A549 (cell line): Measurements from ENCODE around the gene EEFSEC. TPM values are rescaled to one million over a fixed set of nuclear protein-coding genes. Genes with fewer than 3 reads are reported as not detected.

Experiments
- ATAC-seq, 2 experiments: fragments of 200-7000 bp in 1 of 2; fragments of >200 bp in 1 of 2; cut with Nextera tagmentation in 1 of 2; cut with Tn5 transposase in 1 of 2; 3 replicates each; pipeline versions ENCODE4 v1.8.0 to v1.9.1; 2018 to 2020; ENCODE audit warnings: mild to moderate bottlenecking in 1 of 2, moderate library complexity in 1 of 2
- CTCF ChIA-PET: fragments of 300-600 bp; sonication (Branson Sonifier 250); formaldehyde crosslinking; extraction: SDS; loops from one replicate; lab custom pipeline; 2021; ENCODE audit warnings: antibody characterized with exemption, inconsistent platforms; lab: Yijun Ruan, JAX
- POLR2A ChIA-PET: fragments of 350-600 bp; formaldehyde crosslinking; extraction: SDS; loops from one replicate; lab custom pipeline; 2021; ENCODE audit warnings: antibody characterized with exemption, inconsistent platforms; lab: Yijun Ruan, JAX
- DNase-seq, 2 experiments: peaks; one replicate each; pipeline versions ENCODE4 v3.0.0 to v3.0.0-alpha.2; 2011 to 2016; ENCODE audit warnings: low read depth in 1 of 2, low spot score in 1 of 2
- FAIRE-seq: peaks from 2 replicates; lab custom pipeline; 2011; peaks lifted over from hg19 to GRCh38; lab: Jason Lieb, UNC
- H3K27ac ChIP-seq, 2 experiments: fragments of >200 bp; sonication (Bioruptor Twin); formaldehyde crosslinking; 3 replicates each; pipeline ENCODE4 v1.5.1; 2016 to 2017
- H3K4me1 ChIP-seq: fragments of >200 bp; sonication (Bioruptor Twin); formaldehyde crosslinking; 3 replicates; pipeline ENCODE4 v1.6.1; 2016
- H3K4me2 ChIP-seq: fragments of >200 bp; sonication (Bioruptor Twin); formaldehyde crosslinking; 3 replicates; pipeline ENCODE4 v1.6.1; 2016
- H3K4me3 ChIP-seq: fragments of >200 bp; sonication (Bioruptor Twin); formaldehyde crosslinking; 3 replicates; pipeline ENCODE4 v1.5.1; 2016
- H3K9me3 ChIP-seq: fragments of >200 bp; sonication (Bioruptor Twin); formaldehyde crosslinking; 3 replicates; pipeline ENCODE4 v1.6.1; 2016
- BHLHE40 ChIP-seq: IDR thresholded peaks from 2 replicates; pipeline ENCODE4 v1.6.1; 2012; ENCODE audit warnings: low read depth, low read length, inconsistent platforms
- CBX8 ChIP-seq: fragments of 200-600 bp; sonication (generic); IDR thresholded peaks from 2 replicates; pipeline ENCODE4 v1.6.1; 2016
- CHD2 ChIP-seq: fragments of 150-350 bp; IDR thresholded peaks from 2 replicates; pipeline ENCODE4 v1.6.1; 2014; ENCODE audit warnings: low read length; ENCODE audit not compliant: partially characterized antibody
- EHF ChIP-seq: fragments of 250-450 bp; sonication (Bioruptor Pico); IDR thresholded peaks from 2 replicates; pipeline ENCODE4 v1.5.0; 2020; ENCODE audit warnings: mild to moderate bottlenecking
- EHMT2 ChIP-seq: fragments of 200-600 bp; sonication (generic); IDR thresholded peaks from 2 replicates; pipeline ENCODE4 v1.6.1; 2016; ENCODE audit warnings: antibody characterized with exemption, low read depth, mild to moderate bottlenecking, moderate library complexity
- FOSL2 ChIP-seq, 2 experiments: fragments of 450-650 bp in 1 of 2; fragments of >200 bp in 1 of 2; sonication (Bioruptor Twin) in 1 of 2; formaldehyde crosslinking; IDR thresholded peaks; 2 replicates each; pipeline versions ENCODE4 v1.5.0 to v1.6.1; 2016 to 2020; ENCODE audit warnings: mild to moderate bottlenecking in 1 of 2, moderate library complexity in 1 of 2
- FOXS1 ChIP-seq: fragments of 250-450 bp; sonication (Bioruptor Pico); IDR thresholded peaks from 2 replicates; pipeline ENCODE4 v1.5.0; 2020; ENCODE audit warnings: mild to moderate bottlenecking, moderate library complexity
- GATA3 ChIP-seq: IDR thresholded peaks from 2 replicates; pipeline ENCODE4 v1.6.1; 2012; ENCODE audit warnings: borderline replicate concordance
- HOXB5 ChIP-seq: fragments of 250-450 bp; sonication (Bioruptor Pico); IDR thresholded peaks from 2 replicates; pipeline ENCODE4 v1.5.0; 2020; ENCODE audit warnings: mild to moderate bottlenecking, moderate library complexity
- KDM5A ChIP-seq: fragments of 200-600 bp; sonication (generic); IDR thresholded peaks from 2 replicates; pipeline ENCODE4 v1.6.1; 2016; ENCODE audit warnings: antibody characterized with exemption, mild to moderate bottlenecking
- MYC ChIP-seq: IDR thresholded peaks from 2 replicates; pipeline ENCODE4 v1.6.1; 2012; ENCODE audit warnings: mild to moderate bottlenecking, inconsistent platforms, low read length, improper control_type of control experiment, borderline replicate concordance
- NPAS2 ChIP-seq: fragments of 250-450 bp; sonication (Bioruptor Pico); IDR thresholded peaks from 2 replicates; pipeline ENCODE4 v1.8.0; 2022; ENCODE audit warnings: mild to moderate bottlenecking, moderate library complexity, borderline replicate concordance
- NR3C1 ChIP-seq: fragments of >200 bp; sonication (Bioruptor Twin); formaldehyde crosslinking; IDR thresholded peaks from 3 replicates; pipeline ENCODE4 v1.6.1; 2017
- PHF8 ChIP-seq: fragments of 200-600 bp; sonication (generic); IDR thresholded peaks from 2 replicates; pipeline ENCODE4 v1.6.1; 2016; ENCODE audit warnings: low read depth, mild to moderate bottlenecking, antibody characterized with exemption, moderate library complexity, borderline replicate concordance
- POLR2AphosphoS2 ChIP-seq: conservative IDR thresholded peaks from 2 replicates; pipeline ENCODE4 v1.6.1; 2012; ENCODE audit warnings: low read length, improper control_type of control experiment, inconsistent platforms
- RAD21 ChIP-seq, 2 experiments: fragments of >200 bp in 1 of 2; sonication (Bioruptor Twin) in 1 of 2; formaldehyde crosslinking in 1 of 2; IDR thresholded peaks in 1 of 2; conservative IDR thresholded peaks in 1 of 2; 2 replicates in 1 of 2; 3 replicates in 1 of 2; pipeline ENCODE4 v1.6.1; 2012 to 2018; ENCODE audit warnings: inconsistent platforms in 1 of 2
- RARB ChIP-seq: fragments of 250-450 bp; sonication (Bioruptor Pico); IDR thresholded peaks from 2 replicates; pipeline ENCODE4 v1.8.0; 2021; ENCODE audit warnings: mild to moderate bottlenecking, moderate library complexity
- RCOR1 ChIP-seq: fragments of 150-350 bp; IDR thresholded peaks from 2 replicates; pipeline ENCODE4 v1.6.1; 2014; ENCODE audit warnings: antibody characterized with exemption, low read length, low read depth
- SREBF2 ChIP-seq: fragments of 450-650 bp; IDR thresholded peaks from 2 replicates; pipeline ENCODE4 v1.6.1; 2014; ENCODE audit warnings: mild to moderate bottlenecking, moderate library complexity
- TFCP2L1 ChIP-seq: fragments of 250-450 bp; sonication (Bioruptor Pico); IDR thresholded peaks from 2 replicates; pipeline ENCODE4 v1.5.0; 2021; ENCODE audit warnings: mild to moderate bottlenecking
- TP53 ChIP-seq: fragments of 250-450 bp; sonication (Bioruptor Pico); IDR thresholded peaks from 2 replicates; pipeline ENCODE4 v1.5.0; 2021; ENCODE audit warnings: mild to moderate bottlenecking, moderate library complexity
- ZC3H11A ChIP-seq: fragments of 450-650 bp; IDR thresholded peaks from 2 replicates; pipeline ENCODE4 v1.6.1; 2014; ENCODE audit warnings: antibody characterized with exemption, mild to moderate bottlenecking
- ZFP36 ChIP-seq: fragments of 450-650 bp; IDR thresholded peaks from 2 replicates; pipeline ENCODE4 v1.6.1; 2014; ENCODE audit warnings: borderline replicate concordance; ENCODE audit not compliant: partially characterized antibody
- ZNF302 ChIP-seq: fragments of 250-450 bp; sonication (Bioruptor Pico); IDR thresholded peaks from 2 replicates; pipeline ENCODE4 v1.9.0; 2021; ENCODE audit warnings: inconsistent platforms, mild to moderate bottlenecking, moderate library complexity
- WGBS: methylation state at CpG from one replicate; pipeline ENCODE4 v1.1.6; 2017; ENCODE audit errors: missing lambda C conversion rate; 5-methylcytosine and 5-hydroxymethylcytosine counted together
- polyA plus RNA-seq, 4 experiments: library from polyadenylated mRNA; depleted of rRNA in 3 of 4; stranded (reverse); fragments of >200 nt; fragmentation: RNase III in 1 of 4; extraction: RNeasy Plus Mini Kit Qiagen cat#74134 plus additional on column Dnase treatment in 1 of 4; gene quantifications; 2 replicates in 3 of 4; 3 replicates in 1 of 4; pipeline ENCODE4 v1.2.3, GENCODE V29; 2011 to 2017
- TF ChIP-seq, protein P1 (sequence below): fragments of 150-350 bp; IDR thresholded peaks from 2 replicates; pipeline ENCODE4 v1.6.1; 2014; ENCODE audit warnings: low read depth, mild to moderate bottlenecking, low read length
- TF ChIP-seq, protein P2 (sequence below): IDR thresholded peaks from 2 replicates; pipeline ENCODE4 v1.6.1; 2012
- TF ChIP-seq, protein P3 (sequence below): IDR thresholded peaks from 2 replicates; pipeline ENCODE4 v1.6.1; 2012; ENCODE audit warnings: low read depth, borderline replicate concordance
- TF ChIP-seq, protein P4 (sequence below): fragments of 250-450 bp; sonication (Bioruptor Pico); IDR thresholded peaks from 2 replicates; pipeline ENCODE4 v1.5.0; 2020; ENCODE audit warnings: low read depth, mild to moderate bottlenecking, moderate library complexity
- TF ChIP-seq, protein P5 (sequence below): fragments of >200 bp; sonication (Bioruptor Twin); formaldehyde crosslinking; IDR thresholded peaks from 3 replicates; pipeline ENCODE4 v1.5.1; 2016
- TF ChIP-seq, protein P6 (sequence below): fragments of 450-650 bp; IDR thresholded peaks from 2 replicates; pipeline ENCODE4 v1.6.1; 2014; ENCODE audit warnings: antibody characterized with exemption

Gene EEFSEC
- polyA plus RNA-seq, 2 of the 4 experiments (the other 2 are of a cell fraction): 6.9 to 7.3 TPM

DNA sequence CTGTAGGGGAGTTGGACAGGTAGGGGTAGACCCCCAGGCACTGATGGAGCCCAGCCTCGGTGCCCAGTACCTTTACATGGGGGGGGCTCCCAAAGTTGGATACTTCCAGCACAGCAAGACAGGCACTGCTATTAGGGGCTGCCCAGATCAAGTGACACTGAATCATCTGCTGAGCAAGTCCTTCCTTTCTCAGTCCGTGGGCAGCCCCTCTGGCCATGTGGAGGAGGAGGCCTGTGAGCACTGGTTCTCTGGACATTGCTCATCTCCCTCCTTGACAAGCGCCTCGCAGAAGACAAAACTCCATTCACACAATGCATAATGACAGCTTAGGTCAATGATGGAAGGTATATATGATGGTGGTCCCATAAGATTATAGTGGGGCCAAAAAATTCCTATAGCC lies 35.7 kb downstream of the EEFSEC start:
- Histone ChIP-seq H3K4me2 (no peak overlapping the region), H3K4me1 (peaks cover 5% of the 10 kb centered on the region; the same call in 1 of the 3 replicates), H3K9me3 (no peaks in the 10 kb centered on the region), H3K4me3 (no peak overlapping the region), H3K27ac (no peak overlapping the region)
- ChIA-PET POLR2A (no interaction called here), CTCF (no interaction called here)
- no peak for TF ChIP-seq FOSL2 (IDR thresholded peaks at IDR 0.05)
- no peak for TF ChIP-seq FOSL2 (CRISPR knock-in tag; IDR thresholded peaks at IDR 0.05)
- no peak for TF ChIP-seq SREBF2
- no peak for TF ChIP-seq FOXS1 (CRISPR knock-in tag)
- TF ChIP-seq TP53 (CRISPR knock-in tag): no peak
- no peak for TF ChIP-seq RARB
- TF ChIP-seq KDM5A: no peak
- no peak for TF ChIP-seq EHF (CRISPR knock-in tag)
- ATAC-seq (no peak), FAIRE-seq (no peak), DNase-seq (no peak)
- 96% methylated on average over 4 of the region's 4 CpGs for WGBS

DNA sequence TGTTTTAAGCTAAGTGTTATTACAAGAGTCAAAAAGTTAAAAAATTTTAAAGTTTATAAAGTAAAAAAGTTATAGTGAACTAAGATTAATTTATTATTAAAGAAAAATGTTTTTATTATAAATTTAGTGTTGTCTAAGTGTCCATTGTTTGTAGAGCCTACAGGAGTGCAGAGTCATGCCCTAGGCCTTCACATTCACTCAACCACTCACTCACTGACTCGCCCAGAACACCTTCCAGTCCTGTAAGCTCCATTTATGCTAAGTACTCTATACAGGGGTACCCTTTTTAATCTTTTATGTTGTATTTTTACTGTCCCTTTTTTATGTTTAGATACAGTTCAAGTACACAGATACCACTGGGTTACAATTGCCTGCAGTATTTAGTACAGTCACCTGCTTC lies 37.2 kb downstream of the EEFSEC start:
- no peak for ATAC-seq
- peak in 1 of 2 experiments; percentile 7 for DNase-seq
- H3K4me1 ChIP-seq: peaks cover 5% of the 10 kb centered on the region; the same call in 1 of the 3 replicates
- POLR2A ChIA-PET: no interaction called here
- H3K4me3 ChIP-seq: no peak overlapping the region
- H3K4me2 ChIP-seq: no peak overlapping the region
- TF ChIP-seq ZC3H11A (no peak), MYC (no peak), PHF8 (no peak), CBX8 (no peak), HOXB5 (CRISPR knock-in tag) (no peak), RAD21 (conservative IDR thresholded peaks at IDR 0.05 in 1 of 2, IDR thresholded peaks at IDR 0.05 in 1 of 2) (no peak), RARB (no peak), ZNF302 (no peak), GATA3 (no peak), NPAS2 (CRISPR knock-in tag) (no peak), POLR2AphosphoS2 (no peak), ZFP36 (no peak)
- TF ChIP-seq, protein P1, sequence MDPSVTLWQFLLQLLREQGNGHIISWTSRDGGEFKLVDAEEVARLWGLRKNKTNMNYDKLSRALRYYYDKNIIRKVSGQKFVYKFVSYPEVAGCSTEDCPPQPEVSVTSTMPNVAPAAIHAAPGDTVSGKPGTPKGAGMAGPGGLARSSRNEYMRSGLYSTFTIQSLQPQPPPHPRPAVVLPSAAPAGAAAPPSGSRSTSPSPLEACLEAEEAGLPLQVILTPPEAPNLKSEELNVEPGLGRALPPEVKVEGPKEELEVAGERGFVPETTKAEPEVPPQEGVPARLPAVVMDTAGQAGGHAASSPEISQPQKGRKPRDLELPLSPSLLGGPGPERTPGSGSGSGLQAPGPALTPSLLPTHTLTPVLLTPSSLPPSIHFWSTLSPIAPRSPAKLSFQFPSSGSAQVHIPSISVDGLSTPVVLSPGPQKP: no peak
- TF ChIP-seq, protein P2, sequence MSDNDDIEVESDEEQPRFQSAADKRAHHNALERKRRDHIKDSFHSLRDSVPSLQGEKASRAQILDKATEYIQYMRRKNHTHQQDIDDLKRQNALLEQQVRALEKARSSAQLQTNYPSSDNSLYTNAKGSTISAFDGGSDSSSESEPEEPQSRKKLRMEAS: no peak
- TF ChIP-seq, protein P3, sequence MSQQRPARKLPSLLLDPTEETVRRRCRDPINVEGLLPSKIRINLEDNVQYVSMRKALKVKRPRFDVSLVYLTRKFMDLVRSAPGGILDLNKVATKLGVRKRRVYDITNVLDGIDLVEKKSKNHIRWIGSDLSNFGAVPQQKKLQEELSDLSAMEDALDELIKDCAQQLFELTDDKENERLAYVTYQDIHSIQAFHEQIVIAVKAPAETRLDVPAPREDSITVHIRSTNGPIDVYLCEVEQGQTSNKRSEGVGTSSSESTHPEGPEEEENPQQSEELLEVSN: no peak
- TF ChIP-seq, protein P4, sequence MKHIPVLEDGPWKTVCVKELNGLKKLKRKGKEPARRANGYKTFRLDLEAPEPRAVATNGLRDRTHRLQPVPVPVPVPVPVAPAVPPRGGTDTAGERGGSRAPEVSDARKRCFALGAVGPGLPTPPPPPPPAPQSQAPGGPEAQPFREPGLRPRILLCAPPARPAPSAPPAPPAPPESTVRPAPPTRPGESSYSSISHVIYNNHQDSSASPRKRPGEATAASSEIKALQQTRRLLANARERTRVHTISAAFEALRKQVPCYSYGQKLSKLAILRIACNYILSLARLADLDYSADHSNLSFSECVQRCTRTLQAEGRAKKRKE: no peak
- H3K9me3 ChIP-seq: no peaks in the 10 kb centered on the region
- no peak overlapping the region for H3K27ac ChIP-seq
- 90% methylated on average over 1 of the region's 1 CpG for WGBS
- no peak for FAIRE-seq
- CTCF ChIA-PET: interaction anchor here (1.0 kb wide), 1 partner anchor 236 kb away, joined by 4 read pairs; no protein-coding TSS in a partner anchor

DNA sequence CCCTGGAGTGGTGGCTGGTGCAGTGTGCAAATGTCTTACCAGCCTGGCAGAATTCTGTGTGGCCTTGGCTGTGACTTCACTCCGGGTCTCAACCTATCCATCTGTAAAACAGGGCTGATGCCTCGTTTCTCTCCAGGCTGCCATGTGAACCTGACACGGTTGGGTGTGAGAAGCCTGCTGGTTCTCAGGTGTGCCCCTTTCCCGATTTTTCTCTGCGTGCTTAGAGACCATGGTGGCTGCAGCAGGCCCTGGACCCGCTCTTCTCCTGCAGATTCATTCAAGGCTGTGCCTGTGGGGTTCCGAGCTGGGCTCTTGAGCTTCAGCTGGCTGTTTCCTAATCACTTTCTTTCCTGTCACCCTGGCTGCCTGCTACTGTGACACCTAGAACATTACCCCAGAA lies 38.9 kb downstream of the EEFSEC start:
- no peak overlapping the region for H3K27ac ChIP-seq
- no peaks in the 10 kb centered on the region for H3K9me3 ChIP-seq
- H3K4me1 ChIP-seq: peaks cover 5% of the 10 kb centered on the region; the same call in 1 of the 3 replicates
- ChIA-PET CTCF (no interaction called here), POLR2A (no interaction called here)
- H3K4me3 ChIP-seq: no peak overlapping the region
- no peak overlapping the region for H3K4me2 ChIP-seq
- no peak for ATAC-seq
- no peak for FAIRE-seq
- 84% methylated on average over 6 of the region's 7 CpGs for WGBS
- no peak for DNase-seq
- no peak for TF ChIP-seq EHF (CRISPR knock-in tag)
- TF ChIP-seq, protein P5, sequence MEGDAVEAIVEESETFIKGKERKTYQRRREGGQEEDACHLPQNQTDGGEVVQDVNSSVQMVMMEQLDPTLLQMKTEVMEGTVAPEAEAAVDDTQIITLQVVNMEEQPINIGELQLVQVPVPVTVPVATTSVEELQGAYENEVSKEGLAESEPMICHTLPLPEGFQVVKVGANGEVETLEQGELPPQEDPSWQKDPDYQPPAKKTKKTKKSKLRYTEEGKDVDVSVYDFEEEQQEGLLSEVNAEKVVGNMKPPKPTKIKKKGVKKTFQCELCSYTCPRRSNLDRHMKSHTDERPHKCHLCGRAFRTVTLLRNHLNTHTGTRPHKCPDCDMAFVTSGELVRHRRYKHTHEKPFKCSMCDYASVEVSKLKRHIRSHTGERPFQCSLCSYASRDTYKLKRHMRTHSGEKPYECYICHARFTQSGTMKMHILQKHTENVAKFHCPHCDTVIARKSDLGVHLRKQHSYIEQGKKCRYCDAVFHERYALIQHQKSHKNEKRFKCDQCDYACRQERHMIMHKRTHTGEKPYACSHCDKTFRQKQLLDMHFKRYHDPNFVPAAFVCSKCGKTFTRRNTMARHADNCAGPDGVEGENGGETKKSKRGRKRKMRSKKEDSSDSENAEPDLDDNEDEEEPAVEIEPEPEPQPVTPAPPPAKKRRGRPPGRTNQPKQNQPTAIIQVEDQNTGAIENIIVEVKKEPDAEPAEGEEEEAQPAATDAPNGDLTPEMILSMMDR: no peak
- no peak for TF ChIP-seq BHLHE40
- TF ChIP-seq, protein P6, sequence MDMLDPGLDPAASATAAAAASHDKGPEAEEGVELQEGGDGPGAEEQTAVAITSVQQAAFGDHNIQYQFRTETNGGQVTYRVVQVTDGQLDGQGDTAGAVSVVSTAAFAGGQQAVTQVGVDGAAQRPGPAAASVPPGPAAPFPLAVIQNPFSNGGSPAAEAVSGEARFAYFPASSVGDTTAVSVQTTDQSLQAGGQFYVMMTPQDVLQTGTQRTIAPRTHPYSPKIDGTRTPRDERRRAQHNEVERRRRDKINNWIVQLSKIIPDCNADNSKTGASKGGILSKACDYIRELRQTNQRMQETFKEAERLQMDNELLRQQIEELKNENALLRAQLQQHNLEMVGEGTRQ: no peak
- TF ChIP-seq, protein P2: no peak
- no peak for TF ChIP-seq MYC
- TF ChIP-seq RCOR1: no peak
- no peak for TF ChIP-seq TFCP2L1 (CRISPR knock-in tag)
- TF ChIP-seq NR3C1: no peak
- no peak for TF ChIP-seq EHMT2
- no peak for TF ChIP-seq CHD2
- TF ChIP-seq PHF8: no peak
- TF ChIP-seq HOXB5 (CRISPR knock-in tag): no peak
